SK-N-SH treated with all-trans-retinoic acid at 6 μM for 48 hours (cell line): ENCODE measurements around the gene TLCD2.

ENCODE experiments used
- CSDC2 ChIP-seq: fragments of 250-450 bp; sonication (Bioruptor Pico); IDR thresholded peaks from 2 replicates; pipeline ENCODE4 v1.5.0; 2020; ENCODE audit warnings: mild to moderate bottlenecking, moderate library complexity
- ESRRG ChIP-seq: fragments of 250-450 bp; sonication (Bioruptor Pico); IDR thresholded peaks from 2 replicates; pipeline ENCODE4 v1.6.1; 2021; ENCODE audit warnings: mild to moderate bottlenecking
- PPARA ChIP-seq: fragments of 250-450 bp; sonication (Bioruptor Pico); IDR thresholded peaks from 2 replicates; pipeline ENCODE4 v1.5.0; 2020; ENCODE audit warnings: mild to moderate bottlenecking, borderline replicate concordance
- SNAI2 ChIP-seq: fragments of 250-450 bp; sonication (Bioruptor Pico); IDR thresholded peaks from 2 replicates; pipeline ENCODE4 v1.5.0; 2020; ENCODE audit warnings: mild to moderate bottlenecking, moderate library complexity
- ZC3H10 ChIP-seq: fragments of 250-450 bp; sonication (Bioruptor Pico); IDR thresholded peaks from 2 replicates; pipeline ENCODE4 v1.5.1; 2021; ENCODE audit warnings: mild to moderate bottlenecking, moderate library complexity
- TF ChIP-seq, protein P1 (sequence below): fragments of 250-450 bp; sonication (Bioruptor Pico); IDR thresholded peaks from 2 replicates; pipeline ENCODE4 v1.5.1; 2020; ENCODE audit warnings: low read depth, mild to moderate bottlenecking, moderate library complexity
- TF ChIP-seq, protein P2 (sequence below): fragments of 250-450 bp; sonication (Bioruptor Pico); IDR thresholded peaks from 2 replicates; pipeline ENCODE4 v1.8.0; 2020; ENCODE audit warnings: mild to moderate bottlenecking, moderate library complexity, borderline replicate concordance

DNA sequence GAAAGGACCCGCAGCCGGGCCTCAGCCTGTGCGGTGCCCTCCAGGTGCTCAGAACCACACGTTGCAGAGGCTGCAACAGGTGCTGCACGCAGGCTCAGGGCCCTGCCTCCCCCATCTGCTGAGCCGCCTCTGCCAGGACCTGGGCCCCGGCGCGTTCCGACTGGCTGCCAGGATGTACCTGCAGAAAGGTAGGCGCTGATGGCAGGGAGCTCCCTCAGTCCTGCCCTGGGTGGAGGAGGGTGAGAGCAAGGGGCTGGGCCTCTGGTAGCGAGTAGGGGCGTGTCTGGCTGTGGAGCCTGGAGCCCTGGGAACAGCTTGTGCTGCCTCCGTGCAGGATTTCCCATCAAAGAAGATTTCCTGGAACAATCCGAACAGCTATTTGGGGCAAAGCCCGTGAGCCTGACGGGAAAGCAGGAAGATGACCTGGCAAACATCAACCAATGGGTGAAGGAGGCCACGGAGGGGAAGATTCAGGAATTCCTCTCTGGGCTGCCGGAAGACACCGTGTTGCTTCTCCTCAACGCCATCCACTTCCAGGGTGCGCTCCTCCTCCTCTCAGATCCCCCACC lies 36.9 kb upstream of the TLCD2 start:
- TF ChIP-seq CSDC2 (CRISPR knock-in tag) (no peak), ESRRG (CRISPR knock-in tag) (no peak), PPARA (CRISPR knock-in tag) (no peak), SNAI2 (CRISPR knock-in tag) (no peak), ZC3H10 (no peak)
- TF ChIP-seq, protein P1, sequence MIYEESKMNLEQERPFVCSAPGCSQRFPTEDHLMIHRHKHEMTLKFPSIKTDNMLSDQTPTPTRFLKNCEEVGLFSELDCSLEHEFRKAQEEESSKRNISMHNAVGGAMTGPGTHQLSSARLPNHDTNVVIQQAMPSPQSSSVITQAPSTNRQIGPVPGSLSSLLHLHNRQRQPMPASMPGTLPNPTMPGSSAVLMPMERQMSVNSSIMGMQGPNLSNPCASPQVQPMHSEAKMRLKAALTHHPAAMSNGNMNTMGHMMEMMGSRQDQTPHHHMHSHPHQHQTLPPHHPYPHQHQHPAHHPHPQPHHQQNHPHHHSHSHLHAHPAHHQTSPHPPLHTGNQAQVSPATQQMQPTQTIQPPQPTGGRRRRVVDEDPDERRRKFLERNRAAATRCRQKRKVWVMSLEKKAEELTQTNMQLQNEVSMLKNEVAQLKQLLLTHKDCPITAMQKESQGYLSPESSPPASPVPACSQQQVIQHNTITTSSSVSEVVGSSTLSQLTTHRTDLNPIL, result no peak
- TF ChIP-seq, protein P2, sequence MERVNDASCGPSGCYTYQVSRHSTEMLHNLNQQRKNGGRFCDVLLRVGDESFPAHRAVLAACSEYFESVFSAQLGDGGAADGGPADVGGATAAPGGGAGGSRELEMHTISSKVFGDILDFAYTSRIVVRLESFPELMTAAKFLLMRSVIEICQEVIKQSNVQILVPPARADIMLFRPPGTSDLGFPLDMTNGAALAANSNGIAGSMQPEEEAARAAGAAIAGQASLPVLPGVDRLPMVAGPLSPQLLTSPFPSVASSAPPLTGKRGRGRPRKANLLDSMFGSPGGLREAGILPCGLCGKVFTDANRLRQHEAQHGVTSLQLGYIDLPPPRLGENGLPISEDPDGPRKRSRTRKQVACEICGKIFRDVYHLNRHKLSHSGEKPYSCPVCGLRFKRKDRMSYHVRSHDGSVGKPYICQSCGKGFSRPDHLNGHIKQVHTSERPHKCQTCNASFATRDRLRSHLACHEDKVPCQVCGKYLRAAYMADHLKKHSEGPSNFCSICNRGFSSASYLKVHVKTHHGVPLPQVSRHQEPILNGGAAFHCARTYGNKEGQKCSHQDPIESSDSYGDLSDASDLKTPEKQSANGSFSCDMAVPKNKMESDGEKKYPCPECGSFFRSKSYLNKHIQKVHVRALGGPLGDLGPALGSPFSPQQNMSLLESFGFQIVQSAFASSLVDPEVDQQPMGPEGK (CRISPR knock-in tag), result no peak
